OCI-LY3 (cell line): ENCODE measurements around the gene EXOC4.

Source experiments
- H2AFZ ChIP-seq: fragments of 200-600, 300-600 bp; shearing (Covaris generic); 2 replicates; pipeline ENCODE4 v1.6.0; 2014; ENCODE audit warnings: antibody characterized with exemption, low read depth, low read length
- H3K27ac ChIP-seq: fragments of 200-600, 300-600 bp; sonication (generic); 2 replicates; pipeline ENCODE4 v1.5.1; 2014; ENCODE audit warnings: mild to moderate bottlenecking, low read length, moderate library complexity, mixed read lengths
- H3K27me3 ChIP-seq: fragments of 200-600, 300-600 bp; sonication (generic); 2 replicates; pipeline ENCODE4 v1.6.1; 2014; ENCODE audit warnings: low read depth, low read length, mixed read lengths
- H3K36me3 ChIP-seq: fragments of 200-600, 300-600 bp; sonication (generic); replicated peaks from 2 replicates; pipeline ENCODE3; 2014; ENCODE audit warnings: low read depth, low read length, mixed read lengths
- H3K4me1 ChIP-seq: fragments of 300-600, 200-600 bp; sonication (generic); 2 replicates; pipeline ENCODE4 v1.6.1; 2014; ENCODE audit warnings: low read length, mixed read lengths
- H3K4me2 ChIP-seq: fragments of 200-600, 300-600 bp; sonication (generic); 2 replicates; pipeline ENCODE4 v1.6.1; 2014; ENCODE audit warnings: low read length, mixed read lengths
- H3K4me3 ChIP-seq: fragments of 300-600, 200-600 bp; sonication (generic); 2 replicates; pipeline ENCODE4 v1.5.1; 2014; ENCODE audit warnings: antibody characterized with exemption, mild to moderate bottlenecking, low read length, moderate library complexity
- H3K79me2 ChIP-seq: fragments of 300-600, 200-600 bp; shearing (Covaris generic); 2 replicates; pipeline ENCODE4 v1.6.1; 2014; ENCODE audit warnings: mild to moderate bottlenecking, low read length, mixed read lengths
- H3K9ac ChIP-seq: fragments of 300-600, 200-600 bp; shearing (Covaris generic); 2 replicates; pipeline ENCODE4 v1.6.0; 2014; ENCODE audit warnings: mild to moderate bottlenecking, low read length, moderate library complexity
- H3K9me3 ChIP-seq: fragments of 200-600, 300-600 bp; shearing (Covaris generic); 2 replicates; pipeline ENCODE4 v1.6.1; 2014; ENCODE audit warnings: low read length, mixed read lengths; ENCODE audit not compliant: insufficient read depth
- H4K20me1 ChIP-seq: fragments of 200-600, 300-600 bp; sonication (generic); 2 replicates; pipeline ENCODE4 v1.6.1; 2016; ENCODE audit warnings: low read length, mixed read lengths; ENCODE audit not compliant: insufficient read depth
- CTCF ChIP-seq: fragments of 200-600, 300-600 bp; sonication (generic); IDR thresholded peaks from 2 replicates; pipeline ENCODE4 v1.5.1; 2014; ENCODE audit warnings: antibody characterized with exemption, low read length, low read depth
- EZH2phosphoT487 ChIP-seq: fragments of 200-600 bp; shearing (Covaris generic); IDR thresholded peaks from 2 replicates; pipeline ENCODE4 v1.6.1; 2018; ENCODE audit warnings: antibody characterized with exemption, mixed run types, low read depth

The EXOC4 gene

GRCh38 chr7:133364959-133365690 lies 112.2 kb downstream of the EXOC4 start:
- no peak overlapping the region for H3K27ac ChIP-seq
- H3K27me3 ChIP-seq, result no peaks in the 10 kb centered on the region
- H3K9ac ChIP-seq, result no peak overlapping the region
- peaks cover 6% of the 10 kb centered on the region; the same call in 1 of the 2 replicates for H4K20me1 ChIP-seq
- no peak overlapping the region for H3K4me2 ChIP-seq
- no peaks in the 10 kb centered on the region for H3K4me1 ChIP-seq
- H3K4me3 ChIP-seq, result no peak overlapping the region
- TF ChIP-seq EZH2phosphoT487 (no peak), CTCF (no peak)
- no peak overlapping the region for H2AFZ ChIP-seq
- no peaks in the 10 kb centered on the region for H3K9me3 ChIP-seq
- H3K79me2 ChIP-seq, result no peaks in the 10 kb centered on the region
- no peaks in the 10 kb centered on the region for H3K36me3 ChIP-seq

DNA sequence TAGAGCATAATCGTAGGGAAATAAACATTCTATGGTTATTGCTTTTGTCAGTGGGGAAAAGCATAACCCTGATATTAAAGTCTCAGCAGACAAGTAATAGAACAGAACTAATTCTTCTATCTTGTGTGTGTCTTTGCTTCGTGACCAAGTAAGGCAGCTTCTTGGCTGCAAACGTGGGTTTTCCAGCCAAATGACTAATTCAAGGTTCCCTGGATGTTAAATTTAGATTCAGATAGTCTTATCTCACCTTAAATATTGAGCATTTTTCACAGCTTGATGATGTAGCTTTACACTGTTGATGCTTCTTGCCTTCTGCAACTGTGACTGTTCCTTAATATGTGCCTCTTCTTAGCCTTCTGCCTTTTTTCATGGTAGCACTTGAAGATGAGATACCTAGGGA lies 113.0 kb downstream of the EXOC4 start:
- no peaks in the 10 kb centered on the region for H3K9me3 ChIP-seq
- H3K4me2 ChIP-seq, result no peak overlapping the region
- H3K4me1 ChIP-seq, result no peaks in the 10 kb centered on the region
- H2AFZ ChIP-seq, result no peak overlapping the region
- no peaks in the 10 kb centered on the region for H3K36me3 ChIP-seq
- no peak overlapping the region for H3K4me3 ChIP-seq
- H4K20me1 ChIP-seq, result peaks cover 6% of the 10 kb centered on the region; the same call in 1 of the 2 replicates
- H3K9ac ChIP-seq, result no peak overlapping the region
- no peaks in the 10 kb centered on the region for H3K79me2 ChIP-seq
- H3K27me3 ChIP-seq, result no peaks in the 10 kb centered on the region
- TF ChIP-seq EZH2phosphoT487, result no peak
- TF ChIP-seq CTCF, result no peak
- no peak overlapping the region for H3K27ac ChIP-seq

DNA sequence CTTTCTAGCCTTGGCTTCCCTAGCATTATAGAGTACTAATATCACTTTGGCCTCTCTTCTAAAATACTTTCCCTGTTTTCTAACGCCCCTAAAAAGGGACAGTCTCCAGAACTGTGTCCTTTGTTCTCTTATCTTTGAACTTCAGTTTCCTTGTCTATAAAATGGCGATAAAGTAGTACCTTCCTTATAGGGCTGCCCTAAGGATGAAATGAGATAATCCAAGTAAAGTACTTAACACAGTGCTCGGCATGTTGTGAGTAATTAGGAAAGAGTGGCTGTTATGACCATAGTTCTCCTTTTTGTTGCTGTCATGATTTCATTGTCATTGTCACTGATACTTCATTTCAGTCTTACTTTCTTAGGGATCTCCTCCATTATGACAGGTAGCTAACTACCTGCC lies 114.7 kb downstream of the EXOC4 start:
- Histone ChIP-seq H3K27me3 (no peaks in the 10 kb centered on the region), H3K9me3 (no peaks in the 10 kb centered on the region)

DNA sequence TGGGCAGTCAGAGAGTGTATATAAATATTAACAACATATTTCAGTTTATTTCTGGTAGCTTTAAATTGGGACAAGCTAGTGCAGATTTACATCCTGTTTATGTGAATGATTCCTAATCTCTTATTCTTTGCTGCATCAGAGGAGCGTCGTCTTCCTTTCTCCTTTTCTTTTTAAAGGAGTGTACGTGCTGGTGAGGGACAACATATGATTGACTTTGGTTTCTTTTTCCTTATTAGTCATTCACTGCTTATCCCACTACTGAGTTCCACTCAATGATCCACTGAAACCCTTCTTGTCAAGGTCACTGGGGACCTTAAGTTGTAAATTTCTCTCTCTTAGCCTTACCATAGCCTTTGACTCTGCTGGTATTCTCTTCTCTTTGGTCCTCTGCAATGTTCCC lies 116.3 kb downstream of the EXOC4 start:
- H4K20me1 ChIP-seq, result peaks cover 6% of the 10 kb centered on the region; the same call in 1 of the 2 replicates
- H2AFZ ChIP-seq, result no peak overlapping the region
- H3K27ac ChIP-seq, result no peak overlapping the region
- no peak overlapping the region for H3K4me2 ChIP-seq
- TF ChIP-seq CTCF (no peak), EZH2phosphoT487 (no peak)
- no peaks in the 10 kb centered on the region for H3K27me3 ChIP-seq
- H3K4me3 ChIP-seq, result no peak overlapping the region
- no peaks in the 10 kb centered on the region for H3K9me3 ChIP-seq
- H3K9ac ChIP-seq, result no peak overlapping the region
- H3K4me1 ChIP-seq, result no peaks in the 10 kb centered on the region
- no peaks in the 10 kb centered on the region for H3K79me2 ChIP-seq
- no peaks in the 10 kb centered on the region for H3K36me3 ChIP-seq

More for the DNA sequence above, 114.7 kb downstream of the EXOC4 start:
- Histone ChIP-seq H3K4me2 (no peak overlapping the region), H3K79me2 (no peaks in the 10 kb centered on the region), H3K36me3 (no peaks in the 10 kb centered on the region), H3K9ac (no peak overlapping the region), H3K4me1 (no peaks in the 10 kb centered on the region), H3K4me3 (no peak overlapping the region), H4K20me1 (peaks cover 6% of the 10 kb centered on the region; the same call in 1 of the 2 replicates), H2AFZ (no peak overlapping the region), H3K27ac (no peak overlapping the region)
- no peak for TF ChIP-seq CTCF
- no peak for TF ChIP-seq EZH2phosphoT487
